Natural killer cell (primary cell): ENCODE measurements around the gene NFKBIE. TPM values are rescaled to one million over a fixed set of nuclear protein-coding genes. Genes with fewer than 3 reads are reported as not detected.

Experiments
- ATAC-seq, 3 donors: fragments of 150-1000 bp in 2 of 3; fragments of 200-7000 bp in 1 of 3; cut with Tn5 transposase; 1 replicate in 1 of 3; 2 replicates in 2 of 3; pipeline ENCODE4 v1.10.0; 2021; ENCODE audit warnings: mild to moderate bottlenecking in 2 of 3, moderate library complexity in 2 of 3
- DNase-seq, 2 donors: peaks; one replicate each; pipeline versions ENCODE4 v3.0.0 to v3.0.0-alpha.2; 2013 to 2021; ENCODE audit warnings: mixed read lengths in 1 of 2
- H3K27ac ChIP-seq: one replicate; pipeline ENCODE4 v1.5.1; 2013; ENCODE audit warnings: mild to moderate bottlenecking, low read length
- H3K27me3 ChIP-seq: one replicate; pipeline ENCODE4 v1.6.1; 2013; ENCODE audit warnings: low read length; ENCODE audit not compliant: control insufficient read depth, insufficient read depth
- H3K36me3 ChIP-seq: one replicate; pipeline ENCODE4 v1.6.1; 2013; ENCODE audit warnings: low read length; ENCODE audit not compliant: control insufficient read depth, insufficient read depth
- H3K4me1 ChIP-seq: one replicate; pipeline ENCODE4 v1.6.1; 2013; ENCODE audit warnings: low read length; ENCODE audit not compliant: control insufficient read depth, insufficient read depth
- H3K4me3 ChIP-seq: one replicate; pipeline ENCODE4 v1.5.1; 2013; ENCODE audit warnings: low read length
- H3K9me3 ChIP-seq: one replicate; pipeline ENCODE4 v1.6.1; 2013; ENCODE audit warnings: low read length; ENCODE audit not compliant: control insufficient read depth, insufficient read depth
- H3K27ac Mint-ChIP-seq, 2 donors: one replicate each; pipeline ENCODE4 v1.8.0; 2022; ENCODE audit warnings: mild to moderate bottlenecking in 2 of 2, mixed read lengths in 2 of 2, moderate library complexity in 1 of 2
- H3K27me3 Mint-ChIP-seq, 2 donors: one replicate each; pipeline ENCODE4 v1.8.0; 2022; ENCODE audit warnings: low read depth in 2 of 2, mixed read lengths in 2 of 2
- H3K36me3 Mint-ChIP-seq: one replicate; pipeline ENCODE4 v1.8.0; 2022; ENCODE audit warnings: mixed read lengths
- H3K4me1 Mint-ChIP-seq, 2 donors: one replicate each; pipeline ENCODE4 v1.8.0; 2022; ENCODE audit warnings: mixed read lengths in 2 of 2
- H3K4me3 Mint-ChIP-seq: one replicate; pipeline ENCODE4 v1.8.0; 2022; ENCODE audit warnings: mild to moderate bottlenecking, moderate library complexity, mixed read lengths
- H3K9me3 Mint-ChIP-seq, 2 donors: one replicate each; pipeline ENCODE4 v1.8.0; 2022; ENCODE audit warnings: mixed read lengths in 2 of 2
- WGBS: methylation state at CpG from one replicate; pipeline ENCODE4 v1.1.7; 2013; ENCODE audit warnings: missing lambda C conversion rate; ENCODE audit not compliant: insufficient coverage; 5-methylcytosine and 5-hydroxymethylcytosine counted together
- intact Hi-C: fragments of 100-400 bp; cut with micrococcal nuclease; formaldehyde crosslinking; loops from one replicate; pipeline ENCODE4 v1.14.2; 2022
- total RNA-seq, 4 donors: library from RNA; stranded (reverse); fragments of 120-200 nt in 1 of 4; gene quantifications; one replicate each; pipeline versions ENCODE4 v1.2.3 to v1.2.4, GENCODE V29; 2013 to 2022
- TF ChIP-seq, protein P1 (sequence below): fragments of 200-600 bp; IDR thresholded peaks from one replicate; pipeline ENCODE4 v1.8.0; 2022; ENCODE audit warnings: antibody characterized with exemption

The NFKBIE gene
- total RNA-seq, 3 donors from 2014 or later (not counting 1 experiment from before 2014, with no cell fraction given) = 44.9 to 61.5 (median 56.4) TPM

DNA sequence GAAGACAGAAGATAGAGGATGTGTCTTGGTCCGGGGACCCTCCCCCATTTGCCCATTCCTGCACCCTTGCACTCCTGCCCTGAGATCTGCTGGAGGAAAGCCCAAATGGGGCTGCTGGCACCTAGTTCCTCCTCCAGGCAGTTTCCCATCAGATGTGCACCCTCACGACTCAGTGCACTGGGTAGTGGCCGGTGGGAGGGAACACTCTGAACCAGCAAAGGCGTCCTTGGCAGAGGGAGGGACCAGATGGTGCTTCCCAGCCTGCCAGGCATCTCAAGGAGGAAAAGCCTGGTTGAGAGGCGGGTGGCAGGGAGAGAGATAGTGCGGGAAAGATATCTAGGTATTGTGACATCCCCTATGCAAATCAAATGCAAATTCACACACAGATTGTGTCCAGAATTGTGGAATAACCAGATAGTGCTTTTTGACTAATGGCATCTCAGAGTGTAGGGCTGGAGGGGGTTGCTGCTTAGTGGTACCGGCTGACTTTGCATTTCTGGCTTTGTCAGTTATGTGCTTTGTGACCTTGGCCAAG is 24.4 kb upstream of the NFKBIE start:
- Histone ChIP-seq H3K4me3 (no peak overlapping the region), H3K27ac (no peak overlapping the region), H3K4me1 (no peaks in the 10 kb centered on the region), H3K9me3 (no peaks in the 10 kb centered on the region), H3K36me3 (no peaks in the 10 kb centered on the region), H3K27me3 (peaks cover 22% of the 10 kb centered on the region)
- TF ChIP-seq, protein P1, sequence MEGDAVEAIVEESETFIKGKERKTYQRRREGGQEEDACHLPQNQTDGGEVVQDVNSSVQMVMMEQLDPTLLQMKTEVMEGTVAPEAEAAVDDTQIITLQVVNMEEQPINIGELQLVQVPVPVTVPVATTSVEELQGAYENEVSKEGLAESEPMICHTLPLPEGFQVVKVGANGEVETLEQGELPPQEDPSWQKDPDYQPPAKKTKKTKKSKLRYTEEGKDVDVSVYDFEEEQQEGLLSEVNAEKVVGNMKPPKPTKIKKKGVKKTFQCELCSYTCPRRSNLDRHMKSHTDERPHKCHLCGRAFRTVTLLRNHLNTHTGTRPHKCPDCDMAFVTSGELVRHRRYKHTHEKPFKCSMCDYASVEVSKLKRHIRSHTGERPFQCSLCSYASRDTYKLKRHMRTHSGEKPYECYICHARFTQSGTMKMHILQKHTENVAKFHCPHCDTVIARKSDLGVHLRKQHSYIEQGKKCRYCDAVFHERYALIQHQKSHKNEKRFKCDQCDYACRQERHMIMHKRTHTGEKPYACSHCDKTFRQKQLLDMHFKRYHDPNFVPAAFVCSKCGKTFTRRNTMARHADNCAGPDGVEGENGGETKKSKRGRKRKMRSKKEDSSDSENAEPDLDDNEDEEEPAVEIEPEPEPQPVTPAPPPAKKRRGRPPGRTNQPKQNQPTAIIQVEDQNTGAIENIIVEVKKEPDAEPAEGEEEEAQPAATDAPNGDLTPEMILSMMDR = no peak
- H3K27ac Mint-ChIP-seq = no peak overlapping the region
- H3K36me3 Mint-ChIP-seq = no peaks in the 10 kb centered on the region
- DNase-seq (no peak), ATAC-seq (no peak)
- WGBS = 60% methylated on average over 7 of the region's 7 CpGs
- peaks cover 54 to 64% of the 10 kb centered on the region in 2 donors for H3K27me3 Mint-ChIP-seq
- H3K4me3 Mint-ChIP-seq = no peak overlapping the region
- no peaks in the 10 kb centered on the region for H3K4me1 Mint-ChIP-seq
- intact Hi-C loops = no loop called here
- H3K9me3 Mint-ChIP-seq = no peaks in the 10 kb centered on the region

DNA sequence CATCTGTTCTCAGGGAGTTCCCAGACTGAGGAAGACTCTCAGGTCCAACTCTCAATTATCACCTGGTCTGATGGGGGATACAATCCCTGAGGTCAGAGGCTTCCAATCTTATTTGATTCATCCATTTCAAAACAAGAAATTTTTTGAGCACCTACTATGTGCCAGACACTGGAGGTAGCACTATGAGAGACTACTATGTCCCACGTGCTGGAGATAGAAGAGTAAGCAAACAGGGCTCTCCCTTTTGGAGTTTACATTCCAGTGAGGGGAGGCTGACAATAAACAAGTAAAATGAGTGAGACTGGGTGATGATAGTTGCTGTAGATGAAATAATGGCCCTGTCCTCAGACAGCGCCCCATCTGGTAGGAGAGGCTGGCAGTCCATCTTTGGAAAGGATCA is 21.4 kb upstream of the NFKBIE start:
- DNase-seq (no peak), ATAC-seq (no peak)
- Mint-ChIP-seq H3K4me3 (no peak overlapping the region), H3K9me3 (no peaks in the 10 kb centered on the region), H3K27me3 (peaks cover 53 to 74% of the 10 kb centered on the region in 2 donors), H3K4me1 (no peaks in the 10 kb centered on the region), H3K27ac (no peak overlapping the region), H3K36me3 (no peaks in the 10 kb centered on the region)
- H3K36me3 ChIP-seq = no peaks in the 10 kb centered on the region
- intact Hi-C loops = no loop called here
- H3K4me3 ChIP-seq = no peak overlapping the region
- 69% methylated on average over 2 of the region's 2 CpGs for WGBS
- TF ChIP-seq, protein P1 = no peak
- no peak overlapping the region for H3K27ac ChIP-seq
- no peaks in the 10 kb centered on the region for H3K4me1 ChIP-seq
- H3K27me3 ChIP-seq = peaks cover 9% of the 10 kb centered on the region
- no peaks in the 10 kb centered on the region for H3K9me3 ChIP-seq

DNA sequence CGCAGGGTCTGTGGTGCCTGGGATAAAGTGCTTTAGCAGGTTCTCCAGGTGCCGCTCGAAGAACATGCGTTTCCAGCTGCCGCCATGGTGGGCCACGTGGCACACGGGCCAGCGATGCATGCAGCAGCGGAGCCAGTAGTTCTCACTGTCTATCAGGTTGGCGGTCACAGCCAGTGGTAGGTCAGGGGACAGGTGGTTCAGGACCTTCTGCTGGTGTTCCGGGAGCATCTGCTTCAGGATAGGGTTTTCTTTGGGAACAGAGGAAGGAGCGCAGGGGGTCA is 20.9 kb upstream of the NFKBIE start:
- Histone ChIP-seq H3K4me3 (no peak overlapping the region), H3K4me1 (no peaks in the 10 kb centered on the region), H3K27me3 (peaks cover 6% of the 10 kb centered on the region), H3K27ac (no peak overlapping the region), H3K36me3 (no peaks in the 10 kb centered on the region), H3K9me3 (no peaks in the 10 kb centered on the region)
- intact Hi-C loops = no loop called here
- no peaks in the 10 kb centered on the region for H3K4me1 Mint-ChIP-seq
- no peaks in the 10 kb centered on the region for H3K36me3 Mint-ChIP-seq
- DNase-seq (no peak), ATAC-seq (no peak)
- H3K9me3 Mint-ChIP-seq = no peaks in the 10 kb centered on the region
- TF ChIP-seq, protein P1 = no peak
- 90% methylated on average over 12 of the region's 12 CpGs for WGBS
- no peak overlapping the region for H3K4me3 Mint-ChIP-seq
- no peak overlapping the region for H3K27ac Mint-ChIP-seq
- H3K27me3 Mint-ChIP-seq = peaks cover 49 to 74% of the 10 kb centered on the region in 2 donors

DNA sequence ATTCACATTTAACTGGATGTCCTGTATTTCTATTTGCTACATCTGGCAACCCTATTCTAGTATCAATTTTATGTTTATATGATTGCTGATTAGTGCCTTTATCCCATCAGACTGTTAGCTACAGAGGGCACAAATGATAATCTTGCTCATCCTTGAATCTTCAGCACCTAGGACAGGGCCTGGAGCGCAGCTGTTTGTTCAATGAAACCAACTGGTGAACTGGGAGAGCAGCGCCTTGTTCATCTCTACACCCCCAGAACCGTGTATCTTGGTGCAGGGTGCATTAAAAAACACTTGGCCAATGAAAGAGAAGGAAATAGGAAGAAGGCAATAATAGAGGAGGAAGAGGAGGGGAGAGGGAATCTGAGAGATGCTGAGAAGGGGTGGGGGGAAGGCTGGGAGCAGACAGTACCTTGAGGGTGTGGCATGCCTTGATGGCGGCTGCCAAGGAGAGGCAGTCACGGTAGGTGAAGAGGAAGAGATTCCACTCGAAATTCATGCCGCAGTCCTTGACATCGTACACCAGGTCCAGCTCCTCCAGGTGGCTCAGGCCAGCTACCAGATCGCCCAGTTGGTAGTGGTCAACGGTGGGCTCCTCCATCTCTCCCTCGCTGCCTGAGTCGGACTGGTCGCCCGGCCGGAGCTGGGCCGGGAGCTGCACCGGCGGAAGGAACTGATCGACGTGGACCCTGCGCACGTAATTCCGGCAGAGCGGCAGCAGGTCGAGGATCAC is 20.4 kb upstream of the NFKBIE start:
- intact Hi-C loops = no loop called here
- DNase-seq = no peak
- Mint-ChIP-seq H3K27me3 (peaks cover 48 to 73% of the 10 kb centered on the region in 2 donors), H3K27ac (no peak overlapping the region), H3K4me3 (no peak overlapping the region), H3K36me3 (no peaks in the 10 kb centered on the region), H3K9me3 (no peaks in the 10 kb centered on the region), H3K4me1 (no peaks in the 10 kb centered on the region)
- Histone ChIP-seq H3K27me3 (peaks cover 6% of the 10 kb centered on the region), H3K4me3 (no peak overlapping the region), H3K9me3 (no peaks in the 10 kb centered on the region), H3K27ac (no peak overlapping the region), H3K4me1 (no peaks in the 10 kb centered on the region), H3K36me3 (no peaks in the 10 kb centered on the region)
- no peak for ATAC-seq
- WGBS = 84% methylated on average over 25 of the region's 25 CpGs
- TF ChIP-seq, protein P1 = no peak
